Astrocyte (in vitro differentiated cells and primary cell): ENCODE measurements around the gene WDCP. TPM values are rescaled to one million over a fixed set of nuclear protein-coding genes. Genes with fewer than 3 reads are reported as not detected.
A peak's percentile ranks its signal among the peaks of the same experiment; 100 is the strongest.

Experiments
- DNase-seq: peaks from one replicate; pipeline ENCODE4 v3.0.0-alpha.2; 2010; ENCODE audit warnings: low read depth
- FAIRE-seq: peaks from 2 replicates; lab custom pipeline; 2011; peaks lifted over from hg19 to GRCh38; lab: Jason Lieb, UNC
- H2AFZ ChIP-seq: 2 replicates; pipeline ENCODE4 v1.6.0; 2012; ENCODE audit warnings: low read depth, low read length, inconsistent platforms
- H3K27ac ChIP-seq: 2 replicates; pipeline ENCODE4 v1.5.1; 2011; ENCODE audit warnings: low read depth, low read length, inconsistent platforms
- H3K27me3 ChIP-seq: 2 replicates; pipeline ENCODE4 v1.6.0; 2011; ENCODE audit warnings: low read length, inconsistent platforms; ENCODE audit not compliant: insufficient read depth
- H3K36me3 ChIP-seq: 2 replicates; pipeline ENCODE4 v1.5.1; 2011; ENCODE audit warnings: low read length, inconsistent platforms; ENCODE audit not compliant: insufficient read depth
- H3K4me1 ChIP-seq: 2 replicates; pipeline ENCODE4 v1.5.1; 2011; ENCODE audit warnings: low read length, inconsistent platforms; ENCODE audit not compliant: insufficient read depth
- H3K4me2 ChIP-seq: 2 replicates; pipeline ENCODE4 v1.6.0; 2012; ENCODE audit warnings: low read length, inconsistent platforms
- H3K4me3 ChIP-seq: 2 replicates; pipeline ENCODE4 v1.5.1; 2011; ENCODE audit warnings: low read depth, mild to moderate bottlenecking, low read length, inconsistent platforms; ENCODE audit not compliant: insufficient read depth
- H3K79me2 ChIP-seq: 2 replicates; pipeline ENCODE4 v1.6.0; 2012; ENCODE audit warnings: mild to moderate bottlenecking, low read length, inconsistent platforms; ENCODE audit not compliant: insufficient read depth
- H3K9ac ChIP-seq: 2 replicates; pipeline ENCODE4 v1.6.0; 2012; ENCODE audit warnings: mild to moderate bottlenecking, low read length, inconsistent platforms
- H3K9me3 ChIP-seq: 2 replicates; pipeline ENCODE4 v1.5.1; 2012; ENCODE audit warnings: low read depth, mild to moderate bottlenecking, low read length, inconsistent platforms; ENCODE audit not compliant: insufficient read depth
- H4K20me1 ChIP-seq: 2 replicates; pipeline ENCODE4 v1.6.0; 2012; ENCODE audit warnings: low read length, inconsistent platforms; ENCODE audit not compliant: insufficient read depth
- H3K27ac Mint-ChIP-seq: one replicate; pipeline ENCODE4 v1.8.0; 2021; ENCODE audit warnings: mild to moderate bottlenecking, mixed read lengths; ENCODE audit not compliant: unreplicated experiment
- H3K27me3 Mint-ChIP-seq: one replicate; pipeline ENCODE4 v1.8.0; 2021; ENCODE audit warnings: low read depth, mixed read lengths; ENCODE audit not compliant: unreplicated experiment
- H3K36me3 Mint-ChIP-seq: one replicate; pipeline ENCODE4 v1.8.0; 2021; ENCODE audit warnings: low read depth, mixed read lengths; ENCODE audit not compliant: unreplicated experiment
- H3K4me1 Mint-ChIP-seq: one replicate; pipeline ENCODE4 v1.8.0; 2021; ENCODE audit warnings: low read depth, mixed read lengths; ENCODE audit not compliant: unreplicated experiment
- H3K4me3 Mint-ChIP-seq: one replicate; pipeline ENCODE4 v1.8.0; 2021; ENCODE audit warnings: mild to moderate bottlenecking, moderate library complexity, mixed read lengths; ENCODE audit not compliant: unreplicated experiment
- H3K9me3 Mint-ChIP-seq: one replicate; pipeline ENCODE4 v1.8.0; 2021; ENCODE audit warnings: mild to moderate bottlenecking, mixed read lengths; ENCODE audit not compliant: unreplicated experiment
- EZH2 ChIP-seq: IDR thresholded peaks from 2 replicates; pipeline ENCODE4 v1.6.1; 2012; ENCODE audit warnings: mild to moderate bottlenecking, low read length, inconsistent platforms; ENCODE audit not compliant: insufficient read depth
- total RNA-seq: library from RNA; stranded (reverse); gene quantifications from 2 replicates; pipeline ENCODE4 v1.2.1, GENCODE V29; 2021
- TF ChIP-seq, protein P1 (sequence below): IDR thresholded peaks from 2 replicates; pipeline ENCODE4 v1.5.1; 2011; ENCODE audit warnings: low read depth, mild to moderate bottlenecking, inconsistent platforms, low read length, moderate library complexity; ENCODE audit not compliant: insufficient read depth

Gene WDCP
- total RNA-seq, 1 donor from 2014 or later: 17.4 TPM

DNA sequence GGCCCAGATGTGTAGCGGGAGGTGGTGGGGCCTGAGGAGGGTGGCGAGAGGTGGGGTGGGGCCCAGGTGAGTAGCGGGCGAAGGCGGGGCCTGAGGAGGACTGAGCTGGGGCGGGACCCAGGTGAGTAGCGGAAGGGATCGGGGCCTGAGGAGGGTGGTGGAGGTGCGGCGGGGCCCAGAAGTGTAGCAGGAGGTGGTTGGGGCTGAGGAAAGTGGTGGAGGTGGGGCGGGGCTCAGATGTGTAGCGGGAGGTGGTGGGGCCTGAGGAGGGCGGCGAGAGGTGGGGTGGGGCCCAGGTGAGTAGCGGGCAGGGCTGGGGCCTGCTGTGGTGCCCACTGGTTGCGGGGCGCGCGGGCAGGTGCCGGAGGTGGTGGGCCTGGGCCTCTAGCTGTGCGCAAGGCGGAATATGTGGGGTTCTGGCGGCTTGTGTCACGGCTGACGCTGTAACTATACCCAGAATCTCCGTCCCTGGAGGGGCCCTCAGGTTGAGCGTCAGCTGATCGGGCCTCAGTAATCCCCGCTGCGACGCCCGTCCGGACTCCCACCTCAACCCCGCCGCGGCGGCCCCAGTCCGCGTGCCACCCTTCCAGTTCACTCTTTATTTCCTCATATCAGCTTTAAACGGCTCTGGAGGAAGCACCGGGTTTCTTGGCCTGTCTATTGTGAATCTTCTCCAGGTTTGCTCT lies 29.8 kb upstream of the WDCP start:
- Histone ChIP-seq H3K4me1 (peaks cover 8% of the 10 kb centered on the region), H4K20me1 (peaks cover 13% of the 10 kb centered on the region), H3K4me3 (peak overlapping the region; percentile 56), H3K27ac (no peak overlapping the region), H3K4me2 (peak overlapping the region; percentile 91), H3K9ac (peak overlapping the region; percentile 98), H3K36me3 (peaks cover 26% of the 10 kb centered on the region), H3K9me3 (no peaks in the 10 kb centered on the region), H2AFZ (peak overlapping the region; percentile 70), H3K27me3 (no peaks in the 10 kb centered on the region), H3K79me2 (peaks cover 40% of the 10 kb centered on the region)
- FAIRE-seq (no peak), DNase-seq (no peak)
- Mint-ChIP-seq H3K36me3 (peaks cover 11% of the 10 kb centered on the region), H3K4me3 (peak overlapping the region; percentile 98), H3K9me3 (no peaks in the 10 kb centered on the region), H3K27me3 (no peaks in the 10 kb centered on the region), H3K4me1 (peaks cover 3% of the 10 kb centered on the region), H3K27ac (peak overlapping the region; percentile 92)
- no peak for TF ChIP-seq EZH2
- TF ChIP-seq, protein P1, sequence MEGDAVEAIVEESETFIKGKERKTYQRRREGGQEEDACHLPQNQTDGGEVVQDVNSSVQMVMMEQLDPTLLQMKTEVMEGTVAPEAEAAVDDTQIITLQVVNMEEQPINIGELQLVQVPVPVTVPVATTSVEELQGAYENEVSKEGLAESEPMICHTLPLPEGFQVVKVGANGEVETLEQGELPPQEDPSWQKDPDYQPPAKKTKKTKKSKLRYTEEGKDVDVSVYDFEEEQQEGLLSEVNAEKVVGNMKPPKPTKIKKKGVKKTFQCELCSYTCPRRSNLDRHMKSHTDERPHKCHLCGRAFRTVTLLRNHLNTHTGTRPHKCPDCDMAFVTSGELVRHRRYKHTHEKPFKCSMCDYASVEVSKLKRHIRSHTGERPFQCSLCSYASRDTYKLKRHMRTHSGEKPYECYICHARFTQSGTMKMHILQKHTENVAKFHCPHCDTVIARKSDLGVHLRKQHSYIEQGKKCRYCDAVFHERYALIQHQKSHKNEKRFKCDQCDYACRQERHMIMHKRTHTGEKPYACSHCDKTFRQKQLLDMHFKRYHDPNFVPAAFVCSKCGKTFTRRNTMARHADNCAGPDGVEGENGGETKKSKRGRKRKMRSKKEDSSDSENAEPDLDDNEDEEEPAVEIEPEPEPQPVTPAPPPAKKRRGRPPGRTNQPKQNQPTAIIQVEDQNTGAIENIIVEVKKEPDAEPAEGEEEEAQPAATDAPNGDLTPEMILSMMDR: no peak

DNA sequence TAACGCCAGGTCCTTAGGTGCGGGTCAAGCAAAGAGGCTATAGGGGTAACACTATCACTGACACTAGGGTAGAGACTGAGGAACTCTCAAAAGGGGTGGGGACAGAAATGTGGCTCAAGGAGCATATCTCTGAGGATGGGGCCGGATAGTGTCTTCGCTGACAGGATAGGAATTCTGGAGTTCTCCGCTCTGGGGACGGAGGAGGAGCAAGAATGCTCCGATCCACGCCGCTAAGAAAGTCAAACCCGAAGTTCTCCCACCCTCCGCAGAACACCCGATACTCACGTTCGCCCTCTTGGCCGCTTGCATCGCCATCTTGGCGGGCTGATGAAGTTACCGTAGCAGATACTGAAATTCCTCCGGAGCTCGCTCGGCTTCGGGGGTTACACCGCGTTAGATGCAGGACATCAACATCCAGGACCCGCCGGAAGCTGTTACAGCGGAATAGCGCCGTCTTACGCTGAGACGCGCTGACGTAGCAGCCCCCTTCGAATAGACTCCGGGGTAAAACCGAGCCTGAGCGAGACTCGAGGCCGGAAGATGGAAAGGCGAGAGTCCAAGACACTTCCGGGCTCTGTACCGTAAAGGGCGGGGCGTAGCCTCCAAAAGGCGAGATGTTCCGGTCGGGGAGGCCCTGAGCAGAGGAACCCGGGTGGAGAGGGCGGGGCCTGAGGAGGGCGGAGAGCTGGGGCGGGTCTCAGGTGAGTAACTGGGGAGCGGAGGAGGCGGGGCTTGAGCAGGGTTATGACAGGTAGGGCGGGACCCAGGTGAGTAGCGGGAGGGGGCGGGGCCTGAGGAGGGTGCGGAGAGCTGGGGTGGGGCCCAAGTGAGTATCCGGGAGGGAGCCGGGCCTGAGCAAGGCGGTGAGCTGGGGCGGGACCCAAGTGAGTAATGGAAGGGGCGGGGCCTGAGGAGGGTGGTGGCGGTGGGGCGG lies 29.0 kb upstream of the WDCP start, which contains the start of gene SF3B6:
TSS of gene SF3B6 (minus strand) at position 412 of the 934 bp plus-strand sequence. CDS start at position 315, 97 bp downstream.
- Histone ChIP-seq H3K9me3 (no peaks in the 10 kb centered on the region), H2AFZ (peak within 1 kb of the TSS; percentile 90), H3K4me1 (peaks cover 8% of the 10 kb centered on the region), H3K27ac (peak within 1 kb of the TSS; percentile 90), H3K9ac (peak within 1 kb of the TSS; percentile 98), H3K79me2 (peaks cover 47% of the 10 kb centered on the region), H4K20me1 (peaks cover 20% of the 10 kb centered on the region), H3K36me3 (peaks cover 31% of the 10 kb centered on the region), H3K4me3 (peak within 1 kb of the TSS; percentile 99), H3K4me2 (peak within 1 kb of the TSS; percentile 91), H3K27me3 (no peaks in the 10 kb centered on the region)
- Mint-ChIP-seq H3K4me3 (peak within 1 kb of the TSS; percentile 98), H3K9me3 (no peaks in the 10 kb centered on the region), H3K27ac (peak within 1 kb of the TSS; percentile 92), H3K27me3 (no peaks in the 10 kb centered on the region), H3K4me1 (peaks cover 3% of the 10 kb centered on the region), H3K36me3 (peaks cover 10% of the 10 kb centered on the region)
- DNase-seq: peak; percentile 96
- FAIRE-seq: peak; percentile 29
- TF ChIP-seq, protein P1: no peak
- TF ChIP-seq EZH2: no peak
